Neural progenitor cell (in vitro differentiated cells): ENCODE results near the gene TINCR. TPM values are rescaled to one million over a fixed set of nuclear protein-coding genes. Genes with fewer than 3 reads are reported as not detected.

ENCODE experiments used
- DNase-seq: peaks from one replicate; pipeline ENCODE4 v3.0.0-alpha.2; 2016; ENCODE audit warnings: low spot score
- H2AFZ ChIP-seq: fragments of 200-600 bp; sonication (generic); replicated peaks from 2 replicates; pipeline ENCODE4 v1.6.1; 2016; ENCODE audit warnings: antibody characterized with exemption
- H3F3A ChIP-seq: fragments of 200-600 bp; sonication (generic); 2 replicates; pipeline ENCODE4 v1.6.1; 2016; ENCODE audit warnings: antibody characterized with exemption, low read depth
- H3K27ac ChIP-seq: fragments of 200-600 bp; sonication (generic); 2 replicates; pipeline ENCODE4 v1.5.1; 2016; ENCODE audit warnings: mild to moderate bottlenecking
- H3K27me3 ChIP-seq: fragments of 200-600 bp; sonication (generic); 2 replicates; pipeline ENCODE4 v1.6.1; 2016; ENCODE audit warnings: mild to moderate bottlenecking, moderate library complexity
- H3K36me3 ChIP-seq: fragments of 200-600 bp; sonication (generic); 2 replicates; pipeline ENCODE4 v1.5.1; 2016
- H3K4me1 ChIP-seq: fragments of 200-600 bp; sonication (generic); 2 replicates; pipeline ENCODE4 v1.6.1; 2016; ENCODE audit warnings: mixed run types
- H3K4me2 ChIP-seq: fragments of 200-600 bp; sonication (generic); 2 replicates; pipeline ENCODE4 v1.6.1; 2016
- H3K4me3 ChIP-seq: fragments of 200-600 bp; sonication (generic); 2 replicates; pipeline ENCODE4 v1.5.1; 2016
- H3K79me2 ChIP-seq: fragments of 200-600 bp; sonication (generic); 2 replicates; pipeline ENCODE4 v1.6.1; 2016; ENCODE audit warnings: low read depth
- H3K9ac ChIP-seq: fragments of 200-600 bp; sonication (generic); 2 replicates; pipeline ENCODE4 v1.6.1; 2016
- H3K9me3 ChIP-seq: fragments of 200-600 bp; sonication (generic); 2 replicates; pipeline ENCODE4 v1.5.1; 2016; ENCODE audit warnings: low read depth
- H4K20me1 ChIP-seq: fragments of 200-600 bp; sonication (generic); 2 replicates; pipeline ENCODE4 v1.6.1; 2016; ENCODE audit warnings: low read depth
- H3K27ac Mint-ChIP-seq: 3 replicates; pipeline ENCODE4 v1.8.0; 2021; ENCODE audit warnings: mixed read lengths
- H3K27me3 Mint-ChIP-seq: 2 replicates; pipeline ENCODE4 v1.8.0; 2022; ENCODE audit warnings: low read depth, mild to moderate bottlenecking, inconsistent platforms, moderate library complexity, mixed read lengths; ENCODE audit not compliant: insufficient read depth
- H3K36me3 Mint-ChIP-seq: 3 replicates; pipeline ENCODE4 v1.8.0; 2021; ENCODE audit warnings: mixed read lengths
- H3K4me1 Mint-ChIP-seq: 3 replicates; pipeline ENCODE4 v1.8.0; 2021; ENCODE audit warnings: mixed read lengths
- H3K4me3 Mint-ChIP-seq: 3 replicates; pipeline ENCODE4 v1.8.0; 2021; ENCODE audit warnings: mild to moderate bottlenecking, moderate library complexity, mixed read lengths
- H3K9me3 Mint-ChIP-seq: 3 replicates; pipeline ENCODE4 v1.8.0; 2020; ENCODE audit warnings: mixed read lengths
- EZH2 ChIP-seq: fragments of 200-600 bp; sonication (generic); IDR thresholded peaks from 2 replicates; pipeline ENCODE4 v1.6.1; 2017; ENCODE audit warnings: antibody characterized with exemption, mild to moderate bottlenecking, moderate library complexity
- EZH2phosphoT487 ChIP-seq: fragments of 200-600 bp; sonication (generic); IDR thresholded peaks from 2 replicates; pipeline ENCODE4 v1.6.1; 2017; ENCODE audit warnings: antibody characterized with exemption
- total RNA-seq: library from RNA; depleted of rRNA; stranded (reverse); fragments of >200 nt; gene quantifications from 2 replicates; pipeline ENCODE4 v1.2.3, GENCODE V29; 2015; ENCODE audit warnings: low replicate concordance
- TF ChIP-seq, protein P1 (sequence below): fragments of 200-600 bp; sonication (generic); IDR thresholded peaks from 2 replicates; pipeline ENCODE4 v1.5.1; 2017; ENCODE audit warnings: antibody characterized with exemption, mild to moderate bottlenecking

The TINCR gene
- total RNA-seq, 1 donor from 2014 or later, result 1.8 TPM

DNA sequence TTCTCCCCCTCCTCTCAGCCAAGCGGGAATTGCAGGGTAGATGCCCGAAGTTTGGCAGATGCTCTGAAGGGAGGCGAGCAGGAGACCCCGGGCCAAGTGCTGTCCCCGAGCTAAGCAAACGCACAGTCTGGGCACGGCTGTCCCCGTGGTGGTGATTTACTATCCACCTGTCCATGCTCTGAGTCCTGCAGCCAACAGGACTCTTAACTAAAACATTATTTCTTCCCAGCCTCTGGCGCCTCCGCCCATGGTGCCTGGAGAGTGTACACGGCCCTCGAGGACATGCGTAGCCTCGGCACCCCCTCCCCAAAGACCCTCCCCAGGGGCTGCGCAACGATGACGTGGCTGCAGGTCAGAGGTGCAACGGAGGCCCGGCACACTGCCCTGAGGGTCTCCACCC is 7.6 kb downstream of the TINCR start:
- H3K36me3 Mint-ChIP-seq, result no peaks in the 10 kb centered on the region
- TF ChIP-seq, protein P1, sequence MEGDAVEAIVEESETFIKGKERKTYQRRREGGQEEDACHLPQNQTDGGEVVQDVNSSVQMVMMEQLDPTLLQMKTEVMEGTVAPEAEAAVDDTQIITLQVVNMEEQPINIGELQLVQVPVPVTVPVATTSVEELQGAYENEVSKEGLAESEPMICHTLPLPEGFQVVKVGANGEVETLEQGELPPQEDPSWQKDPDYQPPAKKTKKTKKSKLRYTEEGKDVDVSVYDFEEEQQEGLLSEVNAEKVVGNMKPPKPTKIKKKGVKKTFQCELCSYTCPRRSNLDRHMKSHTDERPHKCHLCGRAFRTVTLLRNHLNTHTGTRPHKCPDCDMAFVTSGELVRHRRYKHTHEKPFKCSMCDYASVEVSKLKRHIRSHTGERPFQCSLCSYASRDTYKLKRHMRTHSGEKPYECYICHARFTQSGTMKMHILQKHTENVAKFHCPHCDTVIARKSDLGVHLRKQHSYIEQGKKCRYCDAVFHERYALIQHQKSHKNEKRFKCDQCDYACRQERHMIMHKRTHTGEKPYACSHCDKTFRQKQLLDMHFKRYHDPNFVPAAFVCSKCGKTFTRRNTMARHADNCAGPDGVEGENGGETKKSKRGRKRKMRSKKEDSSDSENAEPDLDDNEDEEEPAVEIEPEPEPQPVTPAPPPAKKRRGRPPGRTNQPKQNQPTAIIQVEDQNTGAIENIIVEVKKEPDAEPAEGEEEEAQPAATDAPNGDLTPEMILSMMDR, result no peak
- no peak for TF ChIP-seq EZH2phosphoT487
- TF ChIP-seq EZH2, result no peak
- Histone ChIP-seq H3K27me3 (peaks cover 3% of the 10 kb centered on the region), H3K36me3 (no peaks in the 10 kb centered on the region), H3K9me3 (no peaks in the 10 kb centered on the region), H3K79me2 (no peaks in the 10 kb centered on the region), H3F3A (peaks cover 14% of the 10 kb centered on the region), H4K20me1 (no peaks in the 10 kb centered on the region), H3K4me3 (no peak overlapping the region), H2AFZ (no peak overlapping the region), H3K4me2 (no peak overlapping the region), H3K27ac (no peak overlapping the region), H3K9ac (no peak overlapping the region), H3K4me1 (peaks cover 14% of the 10 kb centered on the region)
- peaks cover 23% of the 10 kb centered on the region for H3K4me1 Mint-ChIP-seq
- DNase-seq, result no peak
- H3K9me3 Mint-ChIP-seq, result peaks cover 9% of the 10 kb centered on the region
- H3K4me3 Mint-ChIP-seq, result no peak overlapping the region
- peaks cover 11% of the 10 kb centered on the region for H3K27me3 Mint-ChIP-seq
- no peak overlapping the region for H3K27ac Mint-ChIP-seq

DNA sequence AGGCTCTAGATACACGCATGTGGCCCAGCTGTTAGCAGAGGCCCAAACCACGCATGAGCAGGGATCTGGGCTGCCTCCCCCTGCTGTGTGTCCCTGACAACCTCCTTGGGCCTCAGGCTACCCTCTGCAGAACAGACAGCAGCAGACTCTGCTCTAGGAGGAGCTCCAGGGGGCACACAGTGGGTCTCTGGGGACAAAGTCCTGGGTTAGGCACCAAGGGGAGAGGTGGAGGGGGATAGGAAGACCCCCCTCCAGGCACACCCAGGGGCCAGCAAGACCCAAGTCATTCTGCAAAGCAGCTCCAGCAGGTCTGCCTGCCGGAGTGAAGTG is 8.0 kb downstream of the TINCR start:
- H3K36me3 ChIP-seq, result no peaks in the 10 kb centered on the region
- H4K20me1 ChIP-seq, result no peaks in the 10 kb centered on the region
- Mint-ChIP-seq H3K9me3 (peaks cover 9% of the 10 kb centered on the region), H3K4me1 (peaks cover 22% of the 10 kb centered on the region), H3K4me3 (no peak overlapping the region), H3K27me3 (peaks cover 9% of the 10 kb centered on the region), H3K36me3 (no peaks in the 10 kb centered on the region), H3K27ac (no peak overlapping the region)
- no peak overlapping the region for H3K4me3 ChIP-seq
- H3K9me3 ChIP-seq, result no peaks in the 10 kb centered on the region
- H3K79me2 ChIP-seq, result no peaks in the 10 kb centered on the region
- no peak overlapping the region for H3K9ac ChIP-seq
- TF ChIP-seq EZH2 (no peak), EZH2phosphoT487 (no peak)
- TF ChIP-seq, protein P1, result no peak
- no peaks in the 10 kb centered on the region for H3K27me3 ChIP-seq
- H2AFZ ChIP-seq, result no peak overlapping the region
- no peak overlapping the region for H3K27ac ChIP-seq
- peaks cover 14% of the 10 kb centered on the region for H3K4me1 ChIP-seq
- peaks cover 14% of the 10 kb centered on the region for H3F3A ChIP-seq
- H3K4me2 ChIP-seq, result no peak overlapping the region
- DNase-seq, result no peak

DNA sequence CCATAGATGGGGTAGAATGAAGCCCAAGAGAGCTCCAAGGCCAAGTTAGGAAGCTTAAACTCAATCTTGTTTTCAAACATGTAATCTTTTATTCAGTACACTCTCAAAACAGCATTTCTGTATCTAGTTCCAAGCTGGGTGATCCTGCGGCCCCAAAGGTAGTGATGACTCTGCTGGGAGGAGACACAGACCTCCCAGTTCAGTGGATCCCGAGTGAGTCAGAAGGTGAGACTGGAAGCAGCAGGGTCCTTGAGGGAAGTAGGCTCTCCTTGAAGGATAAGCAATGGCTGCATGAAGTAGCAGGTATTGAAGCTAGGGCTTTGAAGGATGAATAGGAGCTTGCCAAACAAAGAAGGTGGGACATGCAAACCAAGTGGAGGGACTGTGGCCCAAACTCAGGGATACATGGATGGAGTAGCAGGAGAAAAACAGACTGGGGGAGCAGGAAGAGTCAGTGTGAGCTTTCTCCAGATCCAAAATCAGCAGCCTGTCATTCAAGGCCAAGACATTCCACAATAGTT is 9.6 kb downstream of the TINCR start:
- DNase-seq, result no peak
- TF ChIP-seq EZH2 (no peak), EZH2phosphoT487 (no peak)
- TF ChIP-seq, protein P1, result no peak
- Histone ChIP-seq H3K4me2 (no peak overlapping the region), H4K20me1 (no peaks in the 10 kb centered on the region), H2AFZ (no peak overlapping the region), H3K9ac (no peak overlapping the region), H3K27ac (no peak overlapping the region), H3K9me3 (no peaks in the 10 kb centered on the region), H3K4me1 (peaks cover 14% of the 10 kb centered on the region), H3F3A (peaks cover 14% of the 10 kb centered on the region), H3K79me2 (no peaks in the 10 kb centered on the region), H3K36me3 (no peaks in the 10 kb centered on the region), H3K4me3 (no peak overlapping the region), H3K27me3 (no peaks in the 10 kb centered on the region)
- Mint-ChIP-seq H3K27me3 (peaks cover 9% of the 10 kb centered on the region), H3K27ac (peak overlapping the region; percentile 84), H3K9me3 (peaks cover 9% of the 10 kb centered on the region), H3K4me3 (no peak overlapping the region), H3K4me1 (peaks cover 27% of the 10 kb centered on the region), H3K36me3 (no peaks in the 10 kb centered on the region)
